Ishikawa (cell line): ENCODE results near the gene NFATC1.

Experiments
- EGR1 ChIP-seq: IDR thresholded peaks from 2 replicates; pipeline ENCODE4 v1.6.1; 2012
- FOXM1 ChIP-seq: IDR thresholded peaks from 2 replicates; pipeline ENCODE4 v1.6.1; 2012; ENCODE audit warnings: low read depth, borderline replicate concordance
- MAX ChIP-seq: IDR thresholded peaks from 2 replicates; pipeline ENCODE4 v1.6.1; 2012
- RAD21 ChIP-seq: IDR thresholded peaks from 2 replicates; pipeline ENCODE4 v1.6.1; 2012; ENCODE audit warnings: low read depth
- TCF12 ChIP-seq: IDR thresholded peaks from 2 replicates; pipeline ENCODE4 v1.6.1; 2012; ENCODE audit warnings: low read depth
- TEAD4 ChIP-seq: IDR thresholded peaks from 2 replicates; pipeline ENCODE4 v1.6.1; 2012
- TF ChIP-seq, protein P1 (sequence below): IDR thresholded peaks from 2 replicates; pipeline ENCODE4 v1.6.1; 2012; ENCODE audit warnings: low read depth, mild to moderate bottlenecking

- TF ChIP-seq MAX: no peak
- TF ChIP-seq, protein P1, sequence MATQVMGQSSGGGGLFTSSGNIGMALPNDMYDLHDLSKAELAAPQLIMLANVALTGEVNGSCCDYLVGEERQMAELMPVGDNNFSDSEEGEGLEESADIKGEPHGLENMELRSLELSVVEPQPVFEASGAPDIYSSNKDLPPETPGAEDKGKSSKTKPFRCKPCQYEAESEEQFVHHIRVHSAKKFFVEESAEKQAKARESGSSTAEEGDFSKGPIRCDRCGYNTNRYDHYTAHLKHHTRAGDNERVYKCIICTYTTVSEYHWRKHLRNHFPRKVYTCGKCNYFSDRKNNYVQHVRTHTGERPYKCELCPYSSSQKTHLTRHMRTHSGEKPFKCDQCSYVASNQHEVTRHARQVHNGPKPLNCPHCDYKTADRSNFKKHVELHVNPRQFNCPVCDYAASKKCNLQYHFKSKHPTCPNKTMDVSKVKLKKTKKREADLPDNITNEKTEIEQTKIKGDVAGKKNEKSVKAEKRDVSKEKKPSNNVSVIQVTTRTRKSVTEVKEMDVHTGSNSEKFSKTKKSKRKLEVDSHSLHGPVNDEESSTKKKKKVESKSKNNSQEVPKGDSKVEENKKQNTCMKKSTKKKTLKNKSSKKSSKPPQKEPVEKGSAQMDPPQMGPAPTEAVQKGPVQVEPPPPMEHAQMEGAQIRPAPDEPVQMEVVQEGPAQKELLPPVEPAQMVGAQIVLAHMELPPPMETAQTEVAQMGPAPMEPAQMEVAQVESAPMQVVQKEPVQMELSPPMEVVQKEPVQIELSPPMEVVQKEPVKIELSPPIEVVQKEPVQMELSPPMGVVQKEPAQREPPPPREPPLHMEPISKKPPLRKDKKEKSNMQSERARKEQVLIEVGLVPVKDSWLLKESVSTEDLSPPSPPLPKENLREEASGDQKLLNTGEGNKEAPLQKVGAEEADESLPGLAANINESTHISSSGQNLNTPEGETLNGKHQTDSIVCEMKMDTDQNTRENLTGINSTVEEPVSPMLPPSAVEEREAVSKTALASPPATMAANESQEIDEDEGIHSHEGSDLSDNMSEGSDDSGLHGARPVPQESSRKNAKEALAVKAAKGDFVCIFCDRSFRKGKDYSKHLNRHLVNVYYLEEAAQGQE: no peak
- TF ChIP-seq TEAD4: no peak
- TF ChIP-seq RAD21: no peak
- TF ChIP-seq FOXM1: no peak
- no peak for TF ChIP-seq EGR1
- no peak for TF ChIP-seq TCF12
Observed at GRCh38 chr18:79540161-79540903, 144.6 kb downstream of the NFATC1 start.
